HUES64 (cell line): ENCODE measurements around the gene OR2T10.

Experiments used
- H3K27ac ChIP-seq: 2 replicates; pipeline ENCODE4 v1.7.0; 2013; ENCODE audit warnings: low read depth, low read length, inconsistent platforms
- H3K27me3 ChIP-seq: 2 replicates; pipeline ENCODE4 v1.6.1; 2013; ENCODE audit warnings: mild to moderate bottlenecking, low read length; ENCODE audit not compliant: insufficient read depth
- H3K36me3 ChIP-seq: 2 replicates; pipeline ENCODE4 v1.6.1; 2013; ENCODE audit warnings: mild to moderate bottlenecking, low read length; ENCODE audit not compliant: insufficient read depth
- H3K4me1 ChIP-seq: 2 replicates; pipeline ENCODE4 v1.6.1; 2013; ENCODE audit warnings: mild to moderate bottlenecking, low read length, moderate library complexity; ENCODE audit not compliant: insufficient read depth
- H3K4me3 ChIP-seq: 2 replicates; pipeline ENCODE4 v1.5.1; 2013; ENCODE audit warnings: mild to moderate bottlenecking, low read length, moderate library complexity
- H3K9ac ChIP-seq: 2 replicates; pipeline ENCODE4 v1.6.1; 2013; ENCODE audit warnings: mild to moderate bottlenecking, low read depth, low read length
- H3K9me3 ChIP-seq: 2 replicates; pipeline ENCODE4 v1.6.1; 2013; ENCODE audit warnings: low read depth, low read length; ENCODE audit not compliant: insufficient read depth
- WGBS: fragments of 150-250, 120-280 bp; methylation state at CpG from one replicate; pipeline ENCODE4 v1.1.7; 2013; ENCODE audit warnings: missing lambda C conversion rate; 5-methylcytosine and 5-hydroxymethylcytosine counted together

OR2T10 gene

GRCh38 chr1:248627971-248628844 is 30.7 kb upstream of the OR2T10 start:
- WGBS = 85% methylated on average over 8 of the region's 9 CpGs
- peaks cover 90% of the 10 kb centered on the region for H3K9me3 ChIP-seq

GRCh38 chr1:248625971-248626370 is 28.5 kb upstream of the OR2T10 start:
- H3K27me3 ChIP-seq = no peaks in the 10 kb centered on the region
- no peak overlapping the region for H3K9ac ChIP-seq
- WGBS = 75% methylated on average over 5 of the region's 5 CpGs
- H3K4me1 ChIP-seq = no peaks in the 10 kb centered on the region
- H3K27ac ChIP-seq = no peak overlapping the region
- no peaks in the 10 kb centered on the region for H3K36me3 ChIP-seq
- H3K9me3 ChIP-seq = peaks cover 100% of the 10 kb centered on the region
- H3K4me3 ChIP-seq = no peak overlapping the region

More at GRCh38 chr1:248627971-248628844, 30.7 kb upstream of the OR2T10 start:
- Histone ChIP-seq H3K36me3 (no peaks in the 10 kb centered on the region), H3K4me3 (no peak overlapping the region), H3K4me1 (no peaks in the 10 kb centered on the region), H3K27me3 (no peaks in the 10 kb centered on the region), H3K27ac (no peak overlapping the region), H3K9ac (no peak overlapping the region)

GRCh38 chr1:248625166-248625565 is 27.7 kb upstream of the OR2T10 start:
- WGBS = 69% methylated on average over 4 of the region's 4 CpGs
- no peak overlapping the region for H3K4me3 ChIP-seq
- peaks cover 100% of the 10 kb centered on the region for H3K9me3 ChIP-seq
- no peaks in the 10 kb centered on the region for H3K4me1 ChIP-seq
- no peaks in the 10 kb centered on the region for H3K27me3 ChIP-seq
- H3K36me3 ChIP-seq = no peaks in the 10 kb centered on the region
- no peak overlapping the region for H3K9ac ChIP-seq
- no peak overlapping the region for H3K27ac ChIP-seq

- H3K9ac ChIP-seq = no peak overlapping the region
- H3K27me3 ChIP-seq = no peaks in the 10 kb centered on the region
- WGBS = 88% methylated on average over 4 of the region's 4 CpGs
- no peak overlapping the region for H3K4me3 ChIP-seq
- no peak overlapping the region for H3K27ac ChIP-seq
- no peaks in the 10 kb centered on the region for H3K36me3 ChIP-seq
- H3K4me1 ChIP-seq = no peaks in the 10 kb centered on the region
- peaks cover 99% of the 10 kb centered on the region for H3K9me3 ChIP-seq
These were observed 25.1 kb upstream of the OR2T10 start for GRCh38 chr1:248622570-248623001.

- Histone ChIP-seq H3K4me3 (no peak overlapping the region), H3K36me3 (no peaks in the 10 kb centered on the region), H3K27me3 (no peaks in the 10 kb centered on the region), H3K9ac (no peak overlapping the region), H3K27ac (no peak overlapping the region), H3K4me1 (no peaks in the 10 kb centered on the region), H3K9me3 (peaks cover 98% of the 10 kb centered on the region)
- 78% methylated on average over 6 of the region's 7 CpGs for WGBS
These were observed 24.3 kb upstream of the OR2T10 start for GRCh38 chr1:248621770-248622169.

GRCh38 chr1:248618878-248619277 is 21.4 kb upstream of the OR2T10 start:
- H3K4me3 ChIP-seq = no peak overlapping the region
- H3K9ac ChIP-seq = no peak overlapping the region
- 16% methylated on average over 3 of the region's 3 CpGs for WGBS
- no peaks in the 10 kb centered on the region for H3K27me3 ChIP-seq
- no peak overlapping the region for H3K27ac ChIP-seq
- H3K9me3 ChIP-seq = peaks cover 98% of the 10 kb centered on the region
- no peaks in the 10 kb centered on the region for H3K4me1 ChIP-seq
- no peaks in the 10 kb centered on the region for H3K36me3 ChIP-seq

GRCh38 chr1:248618119-248618518 is 20.6 kb upstream of the OR2T10 start:
- Histone ChIP-seq H3K36me3 (no peaks in the 10 kb centered on the region), H3K27ac (no peak overlapping the region), H3K9ac (no peak overlapping the region), H3K4me3 (no peak overlapping the region), H3K27me3 (no peaks in the 10 kb centered on the region), H3K9me3 (peaks cover 98% of the 10 kb centered on the region), H3K4me1 (no peaks in the 10 kb centered on the region)
- 81% methylated on average over 7 of the region's 7 CpGs for WGBS

- no peak overlapping the region for H3K4me3 ChIP-seq
- no peak overlapping the region for H3K9ac ChIP-seq
- H3K4me1 ChIP-seq = no peaks in the 10 kb centered on the region
- no peak overlapping the region for H3K27ac ChIP-seq
- no peaks in the 10 kb centered on the region for H3K27me3 ChIP-seq
- 79% methylated on average over 1 of the region's 1 CpG for WGBS
- no peaks in the 10 kb centered on the region for H3K36me3 ChIP-seq
- H3K9me3 ChIP-seq = peaks cover 98% of the 10 kb centered on the region
These were observed 16.2 kb upstream of the OR2T10 start for GRCh38 chr1:248613742-248614141.

- Histone ChIP-seq H3K27me3 (no peaks in the 10 kb centered on the region), H3K4me1 (no peaks in the 10 kb centered on the region), H3K27ac (no peak overlapping the region), H3K9me3 (peaks cover 100% of the 10 kb centered on the region), H3K36me3 (no peaks in the 10 kb centered on the region), H3K9ac (no peak overlapping the region), H3K4me3 (no peak overlapping the region)
- 78% methylated on average over 4 of the region's 4 CpGs for WGBS
These were observed 14.4 kb upstream of the OR2T10 start for GRCh38 chr1:248611883-248612414.

GRCh38 chr1:248610301-248610700 is 12.8 kb upstream of the OR2T10 start:
- Histone ChIP-seq H3K4me3 (no peak overlapping the region), H3K9me3 (peaks cover 100% of the 10 kb centered on the region), H3K9ac (no peak overlapping the region), H3K36me3 (no peaks in the 10 kb centered on the region), H3K27me3 (no peaks in the 10 kb centered on the region), H3K4me1 (no peaks in the 10 kb centered on the region), H3K27ac (no peak overlapping the region)
- WGBS = 17% methylated on average over 2 of the region's 3 CpGs

GRCh38 chr1:248599396-248599795 is 1.9 kb upstream of the OR2T10 start:
- H3K4me3 ChIP-seq = no peak overlapping the region
- H3K27ac ChIP-seq = no peak overlapping the region
- H3K9ac ChIP-seq = no peak overlapping the region
- peaks cover 87% of the 10 kb centered on the region for H3K9me3 ChIP-seq
- no peaks in the 10 kb centered on the region for H3K27me3 ChIP-seq
- H3K4me1 ChIP-seq = no peaks in the 10 kb centered on the region
- WGBS = 76% methylated on average over 7 of the region's 8 CpGs
- H3K36me3 ChIP-seq = no peaks in the 10 kb centered on the region
